Measurements from ENCODE around the gene GLP2R.

Gene GLP2R

DNA sequence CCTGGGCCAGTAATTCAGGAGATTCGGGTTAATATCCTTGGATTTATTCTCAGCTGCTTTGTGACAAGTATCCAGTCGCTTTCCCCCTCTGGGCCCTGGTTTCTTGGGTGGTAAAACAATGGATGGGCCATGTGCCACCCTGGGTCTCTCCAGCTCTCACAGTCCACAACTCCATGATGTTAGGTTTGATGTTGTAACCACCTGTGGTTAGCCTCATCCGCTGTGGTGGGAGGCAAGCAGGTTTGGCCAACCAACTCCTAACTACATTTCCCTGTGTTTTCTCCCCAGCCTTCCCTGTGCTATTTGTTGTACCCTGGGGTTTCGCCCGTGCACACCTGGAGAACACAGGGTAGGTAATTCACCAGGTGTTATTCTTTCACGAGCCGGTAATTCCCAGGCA lies 35.1 kb downstream of the GLP2R start:
- no peak overlapping the region for H3K27ac Mint-ChIP-seq
- peaks cover 40% of the 10 kb centered on the region for H3K9me3 Mint-ChIP-seq
- no peaks in the 10 kb centered on the region for H3K4me1 Mint-ChIP-seq
- TF ChIP-seq, protein P1, sequence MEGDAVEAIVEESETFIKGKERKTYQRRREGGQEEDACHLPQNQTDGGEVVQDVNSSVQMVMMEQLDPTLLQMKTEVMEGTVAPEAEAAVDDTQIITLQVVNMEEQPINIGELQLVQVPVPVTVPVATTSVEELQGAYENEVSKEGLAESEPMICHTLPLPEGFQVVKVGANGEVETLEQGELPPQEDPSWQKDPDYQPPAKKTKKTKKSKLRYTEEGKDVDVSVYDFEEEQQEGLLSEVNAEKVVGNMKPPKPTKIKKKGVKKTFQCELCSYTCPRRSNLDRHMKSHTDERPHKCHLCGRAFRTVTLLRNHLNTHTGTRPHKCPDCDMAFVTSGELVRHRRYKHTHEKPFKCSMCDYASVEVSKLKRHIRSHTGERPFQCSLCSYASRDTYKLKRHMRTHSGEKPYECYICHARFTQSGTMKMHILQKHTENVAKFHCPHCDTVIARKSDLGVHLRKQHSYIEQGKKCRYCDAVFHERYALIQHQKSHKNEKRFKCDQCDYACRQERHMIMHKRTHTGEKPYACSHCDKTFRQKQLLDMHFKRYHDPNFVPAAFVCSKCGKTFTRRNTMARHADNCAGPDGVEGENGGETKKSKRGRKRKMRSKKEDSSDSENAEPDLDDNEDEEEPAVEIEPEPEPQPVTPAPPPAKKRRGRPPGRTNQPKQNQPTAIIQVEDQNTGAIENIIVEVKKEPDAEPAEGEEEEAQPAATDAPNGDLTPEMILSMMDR (IDR thresholded peaks at IDR 0.05; ENCODE audit: unreplicated experiment in 3 of 3): no peak
- H3K4me3 Mint-ChIP-seq: no peak overlapping the region
- no peaks in the 10 kb centered on the region for H3K36me3 Mint-ChIP-seq (ENCODE audit: low read depth)
- peaks cover 5% of the 10 kb centered on the region for H3K27me3 Mint-ChIP-seq (ENCODE audit: low read depth)

DNA sequence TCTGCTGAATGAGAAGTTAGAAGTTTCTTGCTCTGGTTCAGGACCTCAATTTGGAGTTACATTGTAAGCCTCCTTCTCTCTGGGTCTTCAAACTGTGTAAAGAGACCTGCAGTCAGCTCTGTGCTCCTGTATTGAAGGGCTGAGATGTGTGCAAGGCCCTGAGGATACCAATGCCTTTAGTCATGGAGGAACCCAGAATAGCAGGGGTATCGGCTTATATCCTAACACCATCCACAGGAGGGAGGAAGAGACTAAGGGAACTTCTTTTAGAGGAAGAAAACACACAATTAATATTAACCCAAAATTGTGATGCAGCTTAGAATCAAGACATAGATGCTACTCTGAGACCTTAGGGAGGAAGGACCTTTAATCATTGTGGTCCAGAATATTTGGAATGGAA lies 36.5 kb downstream of the GLP2R start:
- TF ChIP-seq, protein P1 (IDR thresholded peaks at IDR 0.05; ENCODE audit: unreplicated experiment in 3 of 3): no peak
- H3K4me3 Mint-ChIP-seq: no peak overlapping the region
- H3K9me3 Mint-ChIP-seq: peaks cover 44% of the 10 kb centered on the region
- no peak overlapping the region for H3K27ac Mint-ChIP-seq
- no peaks in the 10 kb centered on the region for H3K36me3 Mint-ChIP-seq (ENCODE audit: low read depth)
- peaks cover 5% of the 10 kb centered on the region for H3K27me3 Mint-ChIP-seq (ENCODE audit: low read depth)
- no peaks in the 10 kb centered on the region for H3K4me1 Mint-ChIP-seq

DNA sequence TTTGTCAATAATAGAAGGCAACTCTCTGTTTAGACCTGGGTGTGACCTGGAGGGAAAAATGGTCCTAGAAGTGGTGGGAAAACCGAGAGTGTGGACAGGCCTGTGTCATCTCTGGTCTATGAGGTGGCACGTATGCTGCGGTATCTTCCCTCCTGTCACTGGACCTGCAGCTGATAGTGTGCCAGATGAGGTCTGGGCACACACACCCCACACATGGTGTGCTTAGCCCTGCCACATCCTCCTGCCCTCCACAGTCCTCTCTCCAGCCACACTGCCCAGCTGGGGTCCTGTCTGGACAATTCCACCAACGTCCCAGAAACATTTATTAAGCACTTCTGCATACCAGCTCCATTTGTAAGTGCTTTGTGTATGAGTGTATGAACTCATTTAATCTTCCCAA lies 37.2 kb downstream of the GLP2R start:
- Mint-ChIP-seq H3K36me3 (ENCODE audit: low read depth) (no peaks in the 10 kb centered on the region), H3K4me1 (no peaks in the 10 kb centered on the region), H3K27ac (no peak overlapping the region), H3K4me3 (no peak overlapping the region), H3K27me3 (ENCODE audit: low read depth) (peaks cover 5% of the 10 kb centered on the region), H3K9me3 (peaks cover 43% of the 10 kb centered on the region)
- TF ChIP-seq, protein P1 (IDR thresholded peaks at IDR 0.05; ENCODE audit: unreplicated experiment in 3 of 3): no peak

DNA sequence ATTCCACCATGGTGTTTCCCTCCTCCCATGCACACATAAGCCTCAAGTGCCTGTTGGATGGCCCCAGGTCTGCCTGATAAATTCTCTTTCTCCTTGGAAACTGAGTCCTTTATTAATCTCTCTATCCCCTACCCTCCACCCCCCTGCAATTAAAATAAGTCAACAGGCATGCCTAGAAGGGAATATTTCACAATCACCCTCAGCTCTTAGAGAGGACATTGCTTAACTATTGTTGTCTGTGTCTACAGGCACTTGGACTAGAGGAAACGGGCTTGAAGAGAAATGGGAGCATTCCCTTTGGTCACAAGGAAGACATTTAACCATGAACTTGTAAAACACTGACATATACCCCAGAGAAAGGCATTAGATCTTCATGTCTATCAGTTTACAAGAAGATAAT lies 39.9 kb downstream of the GLP2R start:
- peaks cover 5% of the 10 kb centered on the region for H3K27me3 Mint-ChIP-seq (ENCODE audit: low read depth)
- no peak overlapping the region for H3K27ac Mint-ChIP-seq
- TF ChIP-seq, protein P1 (IDR thresholded peaks at IDR 0.05; ENCODE audit: unreplicated experiment in 3 of 3): no peak
- no peaks in the 10 kb centered on the region for H3K36me3 Mint-ChIP-seq (ENCODE audit: low read depth)
- peaks cover 6% of the 10 kb centered on the region for H3K4me1 Mint-ChIP-seq
- peaks cover 34% of the 10 kb centered on the region for H3K9me3 Mint-ChIP-seq
- no peak overlapping the region for H3K4me3 Mint-ChIP-seq

DNA sequence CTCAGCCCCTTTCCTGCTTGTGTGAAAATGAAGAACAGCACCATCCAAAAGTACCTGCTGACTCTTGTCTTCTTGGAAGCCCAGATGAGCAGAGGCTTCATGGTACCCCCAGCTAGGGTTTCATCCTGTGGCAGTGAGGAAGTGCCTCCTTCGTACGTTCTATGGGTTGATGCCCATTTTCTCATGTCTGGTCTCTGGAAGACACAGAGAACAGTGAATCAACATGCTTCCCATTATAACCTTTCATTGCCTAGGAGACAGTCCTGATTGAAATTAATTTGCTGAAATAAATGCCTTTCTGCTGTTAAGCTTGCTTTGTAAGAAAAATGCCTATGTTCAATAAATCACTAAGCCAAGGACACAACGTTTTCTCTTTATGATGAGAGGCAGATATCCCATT lies 42.8 kb downstream of the GLP2R start:
- TF ChIP-seq, protein P1 (IDR thresholded peaks at IDR 0.05; ENCODE audit: unreplicated experiment in 3 of 3): no peak
- H3K4me3 Mint-ChIP-seq: no peak overlapping the region
- H3K27ac Mint-ChIP-seq: peak overlapping the region in 1 of 3 experiments; percentile 32
- H3K9me3 Mint-ChIP-seq: peaks cover 18% of the 10 kb centered on the region
- no peaks in the 10 kb centered on the region for H3K36me3 Mint-ChIP-seq (ENCODE audit: low read depth)
- peaks cover 6% of the 10 kb centered on the region for H3K27me3 Mint-ChIP-seq (ENCODE audit: low read depth)
- peaks cover 6% of the 10 kb centered on the region for H3K4me1 Mint-ChIP-seq

DNA sequence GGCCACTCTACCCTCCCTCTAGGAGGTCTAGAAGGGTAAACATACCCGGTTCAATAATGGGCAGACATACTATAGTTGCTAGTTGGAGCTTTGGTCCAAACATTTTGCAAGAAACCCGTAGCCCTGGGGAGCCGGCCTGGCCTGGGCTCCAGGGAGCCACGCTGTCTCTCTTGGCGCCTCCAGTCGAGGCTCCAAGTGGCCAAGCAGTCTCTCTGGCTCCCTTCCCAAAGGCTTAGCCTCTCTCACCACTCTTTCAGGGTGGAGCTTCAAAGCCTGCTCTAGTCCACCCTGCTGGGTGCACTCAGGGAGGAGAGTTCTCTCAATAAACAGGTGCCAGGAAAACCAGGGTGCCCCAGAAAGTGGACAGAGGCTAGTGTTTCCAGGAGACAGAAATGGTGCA lies 47.1 kb downstream of the GLP2R start:
- no peak overlapping the region for H3K27ac Mint-ChIP-seq
- no peak overlapping the region for H3K4me3 Mint-ChIP-seq
- peaks cover 3% of the 10 kb centered on the region for H3K9me3 Mint-ChIP-seq
- H3K27me3 Mint-ChIP-seq (ENCODE audit: low read depth): peaks cover 3% of the 10 kb centered on the region
- TF ChIP-seq, protein P1 (IDR thresholded peaks at IDR 0.05; ENCODE audit: unreplicated experiment in 3 of 3): no peak
- no peaks in the 10 kb centered on the region for H3K36me3 Mint-ChIP-seq (ENCODE audit: low read depth)
- peaks cover 17% of the 10 kb centered on the region for H3K4me1 Mint-ChIP-seq
